H9 (cell line): ENCODE measurements around the gene RBM38. TPM values are rescaled to one million over a fixed set of nuclear protein-coding genes. Genes with fewer than 3 reads are reported as not detected.

Source experiments
- DNase-seq: peaks from one replicate; pipeline ENCODE4 v3.0.0-alpha.2; 2017
- H2AFZ ChIP-seq: one replicate; pipeline ENCODE4 v1.6.1; 2013; ENCODE audit warnings: mild to moderate bottlenecking, low read length, control low read depth, moderate library complexity
- H2AK5ac ChIP-seq: 2 replicates; pipeline ENCODE4 v1.6.1; 2013; ENCODE audit warnings: low read length, control low read depth, mixed read lengths; ENCODE audit not compliant: insufficient read length
- H2BK120ac ChIP-seq: one replicate; pipeline ENCODE4 v1.6.1; 2013; ENCODE audit warnings: low read depth, mild to moderate bottlenecking, low read length, control low read depth, inconsistent platforms; ENCODE audit not compliant: poor library complexity, severe bottlenecking
- H2BK12ac ChIP-seq: 2 replicates; pipeline ENCODE4 v1.6.1; 2013; ENCODE audit warnings: low read length, control low read depth, mixed read lengths, low read depth; ENCODE audit not compliant: insufficient read length
- H2BK15ac ChIP-seq: 2 replicates; pipeline ENCODE4 v1.6.1; 2013; ENCODE audit warnings: low read depth, low read length, control low read depth
- H2BK20ac ChIP-seq: one replicate; pipeline ENCODE4 v1.6.1; 2013; ENCODE audit warnings: low read depth, mild to moderate bottlenecking, low read length, control low read depth, inconsistent platforms; ENCODE audit not compliant: poor library complexity, severe bottlenecking
- H2BK5ac ChIP-seq: 2 replicates; pipeline ENCODE4 v1.6.1; 2013; ENCODE audit warnings: low read length, control low read depth, mixed read lengths; ENCODE audit not compliant: insufficient read length
- H3K14ac ChIP-seq: 2 replicates; pipeline ENCODE4 v1.6.1; 2013; ENCODE audit warnings: low read length, control low read depth; ENCODE audit not compliant: insufficient read depth
- H3K18ac ChIP-seq: 2 replicates; pipeline ENCODE4 v1.6.1; 2013; ENCODE audit warnings: low read depth, mild to moderate bottlenecking, mixed read lengths, low read length, control low read depth; ENCODE audit not compliant: insufficient read length
- H3K23ac ChIP-seq: 2 replicates; pipeline ENCODE4 v1.6.1; 2013; ENCODE audit warnings: low read length, control low read depth, mixed read lengths, low read depth; ENCODE audit not compliant: insufficient read length
- H3K23me2 ChIP-seq: 2 replicates; pipeline ENCODE4 v1.6.1; 2013; ENCODE audit warnings: low read depth, mild to moderate bottlenecking, mixed read lengths, low read length, control low read depth; ENCODE audit not compliant: insufficient read length, poor library complexity, severe bottlenecking
- H3K27ac ChIP-seq: 2 replicates; pipeline ENCODE4 v1.5.1; 2013; ENCODE audit warnings: low read length, control low read depth, mixed read lengths, low read depth; ENCODE audit not compliant: insufficient read length
- H3K27me3 ChIP-seq: 2 replicates; pipeline ENCODE4 v1.6.1; 2013; ENCODE audit warnings: low read length, control low read depth, inconsistent platforms; ENCODE audit not compliant: insufficient read depth
- H3K4ac ChIP-seq: 2 replicates; pipeline ENCODE4 v1.6.1; 2013; ENCODE audit warnings: low read depth, mild to moderate bottlenecking, control low read depth, inconsistent platforms, low read length, moderate library complexity
- H3K4me1 ChIP-seq: 2 replicates; pipeline ENCODE4 v1.6.1; 2013; ENCODE audit warnings: low read length, control low read depth, inconsistent platforms; ENCODE audit not compliant: insufficient read depth
- H3K4me2 ChIP-seq: 2 replicates; pipeline ENCODE4 v1.6.1; 2013; ENCODE audit warnings: low read length, control low read depth, mixed read lengths; ENCODE audit not compliant: insufficient read length, insufficient read depth
- H3K56ac ChIP-seq: 2 replicates; pipeline ENCODE4 v1.6.1; 2013; ENCODE audit warnings: low read depth, mild to moderate bottlenecking, mixed read lengths, low read length, control low read depth; ENCODE audit not compliant: insufficient read length
- H3K79me1 ChIP-seq: 2 replicates; pipeline ENCODE4 v1.6.1; 2013; ENCODE audit warnings: low read depth, mild to moderate bottlenecking, moderate library complexity, low read length, control low read depth, inconsistent platforms; ENCODE audit not compliant: insufficient read depth, poor library complexity, severe bottlenecking
- H3K79me2 ChIP-seq: 2 replicates; pipeline ENCODE4 v1.6.1; 2013; ENCODE audit warnings: low read length, control low read depth, inconsistent platforms; ENCODE audit not compliant: insufficient read depth
- H3K9ac ChIP-seq: 2 replicates; pipeline ENCODE4 v1.6.1; 2013; ENCODE audit warnings: low read length, control low read depth, mixed read lengths; ENCODE audit not compliant: insufficient read length; ENCODE audit errors: extremely low read depth
- H3K9me3 ChIP-seq: one replicate; pipeline ENCODE4 v1.6.1; 2013; ENCODE audit warnings: low read depth, low read length, inconsistent platforms; ENCODE audit not compliant: control insufficient read depth
- H3T11ph ChIP-seq: one replicate; pipeline ENCODE4 v1.6.1; 2013; ENCODE audit warnings: mild to moderate bottlenecking, low read length, control low read depth, inconsistent platforms
- H4K20me1 ChIP-seq: one replicate; pipeline ENCODE4 v1.6.1; 2013; ENCODE audit not compliant: control insufficient read depth, insufficient read length, insufficient read depth
- H4K5ac ChIP-seq: 2 replicates; pipeline ENCODE4 v1.6.1; 2013; ENCODE audit warnings: low read depth, mild to moderate bottlenecking, mixed read lengths, low read length, control low read depth; ENCODE audit not compliant: insufficient read length
- H4K8ac ChIP-seq: replicated peaks from 2 replicates; pipeline ENCODE4 v1.6.1; 2013; ENCODE audit warnings: low read length, control low read depth, mixed read lengths, low read depth; ENCODE audit not compliant: insufficient read length
- H4K91ac ChIP-seq: 2 replicates; pipeline ENCODE4 v1.6.1; 2013; ENCODE audit warnings: low read depth, mild to moderate bottlenecking, moderate library complexity, mixed read lengths, low read length, control low read depth; ENCODE audit not compliant: insufficient read length
- H3K27ac Mint-ChIP-seq, 3 experiments: 2 replicates in 2 of 3; 3 replicates in 1 of 3; pipeline ENCODE4 v1.8.0; 2020 to 2021; ENCODE audit warnings: mixed read lengths in 3 of 3, mild to moderate bottlenecking in 1 of 3, moderate library complexity in 1 of 3
- H3K27me3 Mint-ChIP-seq: 2 replicates; pipeline ENCODE4 v1.8.0; 2021; ENCODE audit warnings: low read depth, mild to moderate bottlenecking, moderate library complexity, mixed read lengths
- H3K36me3 Mint-ChIP-seq, 3 experiments: 2 replicates in 2 of 3; 3 replicates in 1 of 3; pipeline ENCODE4 v1.8.0; 2020 to 2021; ENCODE audit warnings: low read depth in 3 of 3, mixed read lengths in 3 of 3; ENCODE audit not compliant: insufficient read depth in 1 of 3
- H3K4me1 Mint-ChIP-seq, 2 experiments: 2 replicates each; pipeline ENCODE4 v1.8.0; 2020; ENCODE audit warnings: mixed read lengths in 2 of 2
- H3K4me3 Mint-ChIP-seq, 2 experiments: 2 replicates in 1 of 2; 3 replicates in 1 of 2; pipeline ENCODE4 v1.8.0; 2020 to 2021; ENCODE audit warnings: mild to moderate bottlenecking in 2 of 2, mixed read lengths in 2 of 2, moderate library complexity in 1 of 2
- H3K9me3 Mint-ChIP-seq, 2 experiments: 2 replicates in 1 of 2; 3 replicates in 1 of 2; pipeline ENCODE4 v1.8.0; 2020; ENCODE audit warnings: mild to moderate bottlenecking in 2 of 2, mixed read lengths in 2 of 2, moderate library complexity in 1 of 2
- CTCF ChIP-seq: fragments of 200-600 bp; sonication (generic); conservative IDR thresholded peaks from 3 replicates; pipeline ENCODE4 v1.8.0; 2021; ENCODE audit warnings: antibody characterized with exemption, mild to moderate bottlenecking
- WGBS: extraction: QIAGEN DNeasy Blood & Tissue Kit; methylation state at CpG from one replicate; pipeline ENCODE4 v1.1.7; 2013; ENCODE audit warnings: missing lambda C conversion rate, low lambda C conversion rate, mixed read lengths; ENCODE audit not compliant: insufficient read length; ENCODE audit errors: extremely low coverage; 5-methylcytosine and 5-hydroxymethylcytosine counted together
- total RNA-seq: library from RNA; stranded (reverse); gene quantifications from 2 replicates; pipeline ENCODE4 v1.2.1, GENCODE V29; 2021

The RBM38 gene
- total RNA-seq, 1 experiment from 2014 or later = 66.8 TPM

DNA sequence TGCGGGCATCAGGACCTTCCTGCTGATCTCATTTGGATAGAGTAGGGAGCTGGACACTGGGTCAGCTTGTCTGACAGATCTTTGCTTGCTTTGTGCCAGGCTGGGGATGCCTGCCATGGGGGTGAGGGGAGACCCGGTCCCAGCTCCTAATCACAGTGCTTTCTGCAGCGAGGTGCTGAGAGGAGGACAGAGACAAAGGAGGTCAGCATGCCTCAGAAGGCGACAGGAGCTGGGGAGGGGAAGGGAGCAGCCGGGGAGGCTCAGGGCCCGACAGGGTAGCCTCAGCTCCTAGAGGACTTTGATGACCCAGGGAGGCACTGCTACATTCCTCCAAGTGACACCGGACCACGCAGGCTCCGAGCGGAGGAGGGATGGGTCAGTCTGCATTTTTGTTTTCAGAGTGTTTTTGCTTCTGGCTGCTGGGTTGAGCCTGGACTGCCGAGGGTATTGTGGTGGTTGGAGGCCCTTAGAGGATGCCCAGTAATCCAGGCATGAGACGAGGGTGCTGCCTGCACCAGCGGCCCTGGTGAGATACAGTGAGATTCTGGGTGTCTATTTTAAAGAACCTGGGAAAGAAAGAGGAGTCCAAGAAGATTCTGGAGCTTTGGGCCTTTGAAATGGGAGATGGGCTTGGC lies 7.8 kb downstream of the RBM38 start:
- no peak for TF ChIP-seq CTCF
- Mint-ChIP-seq H3K27me3 (no peaks in the 10 kb centered on the region), H3K27ac (peak overlapping the region; percentile 20 to 71 (median 28); a peak in 5 of 7 replicates), H3K4me1 (peaks cover 25 to 34% of the 10 kb centered on the region in 2 experiments), H3K9me3 (no peaks in the 10 kb centered on the region), H3K4me3 (no peak overlapping the region; a peak in 1 of 5 replicates), H3K36me3 (peaks cover 27 to 76% (median 72%) of the 10 kb centered on the region in 3 experiments)
- Histone ChIP-seq H4K8ac (no peak overlapping the region), H3K9me3 (no peaks in the 10 kb centered on the region), H3K4me1 (no peaks in the 10 kb centered on the region), H3K23me2 (no peaks in the 10 kb centered on the region), H4K5ac (no peak overlapping the region), H3K79me2 (no peaks in the 10 kb centered on the region; the same call in 1 of the 2 replicates), H3K18ac (no peak overlapping the region), H2BK5ac (no peak overlapping the region), H2AFZ (no peak overlapping the region), H3K14ac (no peak overlapping the region), H3K79me1 (peaks cover 3% of the 10 kb centered on the region), H2BK12ac (no peak overlapping the region), H3K4ac (no peak overlapping the region), H4K20me1 (no peaks in the 10 kb centered on the region), H3K4me2 (no peak overlapping the region), H4K91ac (no peak overlapping the region), H2BK120ac (no peak overlapping the region), H2BK15ac (no peak overlapping the region), H3K9ac (no peak overlapping the region), H2BK20ac (no peak overlapping the region), H3K27ac (no peak overlapping the region), H3T11ph (no peak overlapping the region), H2AK5ac (no peak overlapping the region), H3K27me3 (no peaks in the 10 kb centered on the region), H3K56ac (no peak overlapping the region), H3K23ac (no peak overlapping the region)
- WGBS = no CpG with 5 or more reads among the region's 13 CpGs
- no peak for DNase-seq
